HG03520 (cell line): ENCODE data around the gene ST7.
A peak's percentile ranks its signal among the peaks of the same experiment; 100 is the strongest.

Experiments
- ATAC-seq: cut with Tn5 transposase; IDR thresholded peaks from one replicate; pipeline ENCODE4 v1.9.1; 2021; ENCODE audit warnings: mild to moderate bottlenecking, moderate library complexity; ENCODE audit not compliant: unreplicated experiment

ST7 gene

DNA sequence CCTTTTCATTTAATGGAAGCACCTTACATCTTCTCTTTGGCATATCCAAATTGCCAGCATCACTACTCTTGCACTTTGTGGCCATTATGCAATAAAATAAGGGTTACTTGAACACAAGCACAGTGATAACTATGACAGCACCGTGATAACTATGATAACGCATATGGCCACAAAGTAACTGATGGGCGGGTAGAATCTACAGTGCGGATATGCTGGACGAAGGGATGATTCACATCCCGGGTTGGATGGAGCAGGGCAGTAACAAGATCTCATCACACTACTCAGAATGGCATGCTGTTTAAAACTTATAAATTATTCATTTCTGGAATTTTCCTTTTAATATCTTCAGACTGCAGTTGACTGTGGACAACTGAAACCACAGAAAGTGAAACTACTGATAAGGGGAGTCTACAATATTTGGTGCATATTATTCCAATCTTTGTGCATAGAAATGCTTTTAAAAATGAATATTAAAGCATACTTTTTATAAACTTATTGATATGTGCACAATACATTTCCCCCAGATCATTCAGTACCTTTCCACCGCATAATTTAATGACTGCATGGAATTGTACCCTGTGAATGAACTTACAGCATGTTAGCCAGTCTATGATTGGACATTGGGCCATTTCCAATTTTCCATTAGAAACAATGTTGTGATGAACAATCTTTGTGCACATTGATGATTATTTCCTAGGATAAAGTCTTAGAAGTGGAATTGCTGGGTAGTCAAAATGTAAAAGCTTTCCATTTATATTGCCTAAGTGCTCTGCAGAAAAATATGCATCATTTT lies 233.1 kb downstream of the ST7 start:
- ATAC-seq, result no peak

- no peak for ATAC-seq
Measured at GRCh38 chr7:117188376-117188775, 235.1 kb downstream of the ST7 start.

GRCh38 chr7:117188949-117189592 lies 235.8 kb downstream of the ST7 start:
- no peak for ATAC-seq

DNA sequence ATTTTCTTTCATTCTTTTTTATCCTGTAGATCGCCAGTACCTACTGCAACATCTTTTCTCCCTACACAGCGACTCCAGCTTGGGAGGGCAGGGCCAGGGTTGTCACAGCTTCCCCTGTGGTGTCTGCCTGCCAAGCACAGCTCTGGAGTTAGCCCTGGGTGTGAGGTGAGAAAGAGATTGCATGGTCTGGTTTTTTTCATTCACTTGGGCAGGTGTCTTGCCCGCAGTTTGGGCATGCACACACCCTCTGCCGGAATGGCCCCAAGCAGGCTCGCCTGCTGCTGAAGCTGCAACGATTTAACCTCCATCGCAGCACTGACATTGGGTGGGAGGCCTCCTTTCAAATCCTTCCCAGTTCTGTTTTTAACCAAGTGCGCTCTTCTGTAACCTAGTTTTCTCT lies 236.8 kb downstream of the ST7 start:
- no peak for ATAC-seq

DNA sequence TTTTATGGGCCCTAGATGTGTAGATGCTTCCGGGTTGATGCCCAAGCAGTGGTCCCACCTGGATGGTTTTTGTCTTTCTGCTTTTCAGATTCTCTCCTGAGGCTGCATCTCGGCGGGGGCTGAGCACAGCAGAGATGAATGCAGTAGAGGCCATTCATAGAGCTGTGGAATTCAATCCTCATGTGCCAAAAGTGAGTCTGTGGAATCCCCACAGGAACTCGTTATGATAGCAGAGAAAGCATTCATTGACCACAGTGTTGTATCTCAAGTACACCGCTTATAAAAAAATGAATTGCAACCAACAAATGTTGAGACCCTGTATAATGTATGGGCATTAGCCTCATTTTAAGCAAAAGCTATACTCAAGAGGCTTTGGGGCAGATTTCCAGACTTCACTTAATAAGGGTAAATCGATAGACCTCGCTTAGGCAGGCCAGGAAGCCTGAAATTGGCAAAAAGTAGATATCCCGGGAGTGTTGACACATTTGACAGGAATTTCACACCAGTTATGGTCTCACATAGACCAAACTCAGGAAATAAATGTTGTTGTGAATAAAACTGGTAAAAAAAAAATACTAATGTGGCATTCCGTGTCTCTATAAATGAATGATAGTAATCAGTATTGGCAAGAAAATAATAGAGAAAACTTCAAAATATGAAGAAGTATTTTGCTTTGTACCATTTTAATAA lies 237.6 kb downstream of the ST7 start:
- no peak for ATAC-seq

DNA sequence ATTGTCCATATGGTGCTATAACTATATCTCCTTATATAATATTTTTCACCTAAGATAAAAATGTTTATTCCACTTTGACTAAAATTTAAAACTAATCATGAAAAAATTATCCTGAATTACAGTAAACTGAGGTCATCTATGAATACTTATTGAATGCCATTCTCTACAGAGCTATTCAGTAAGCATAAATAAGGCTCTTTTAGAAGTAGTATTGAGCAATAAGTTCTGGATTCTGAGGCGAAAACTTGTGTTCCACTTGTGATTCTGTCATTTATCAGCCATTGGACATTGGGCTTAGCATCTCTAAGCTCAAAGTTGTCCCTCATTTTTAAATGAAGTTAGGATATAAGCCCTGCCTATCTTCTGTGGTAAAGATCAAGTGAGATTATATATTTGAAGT lies 238.8 kb downstream of the ST7 start:
- no peak for ATAC-seq

DNA sequence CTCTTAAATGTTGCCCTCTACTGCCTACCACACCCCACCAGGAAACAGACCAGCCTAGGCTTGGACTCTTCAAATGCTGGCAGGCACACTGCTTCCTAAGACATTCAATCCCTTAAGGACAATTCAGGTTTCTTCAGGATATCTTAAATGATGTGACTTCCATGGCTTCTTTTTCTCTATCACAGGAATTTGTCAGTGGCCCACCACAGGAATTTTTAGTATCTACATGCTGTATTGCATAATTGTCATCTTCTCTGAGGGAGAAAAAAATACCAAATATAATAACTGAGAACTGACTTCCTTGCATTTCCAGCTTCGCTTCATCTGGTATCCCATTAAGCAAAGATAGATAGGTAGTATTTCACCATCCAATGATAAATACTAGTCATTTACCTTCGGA lies 240.3 kb downstream of the ST7 start:
- ATAC-seq, result no peak

DNA sequence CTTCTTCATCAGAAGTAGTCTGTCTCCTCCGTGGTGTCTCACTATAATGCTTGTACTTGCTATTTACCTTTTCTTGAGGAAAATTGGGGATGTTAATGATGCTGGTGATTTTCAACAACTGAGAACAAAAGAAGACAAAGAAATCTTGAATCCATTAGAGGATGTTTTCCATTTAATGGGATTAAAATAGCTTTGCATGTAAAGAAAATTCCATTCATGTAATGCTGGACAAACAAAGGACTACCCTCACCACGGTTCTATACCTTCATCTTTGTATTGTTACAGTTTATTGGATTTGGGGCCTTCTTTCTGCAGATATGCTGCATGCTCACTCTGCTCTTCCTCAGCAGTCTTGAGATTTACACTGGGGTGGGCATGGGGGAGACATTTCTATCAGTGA lies 241.1 kb downstream of the ST7 start:
- ATAC-seq, result no peak

GRCh38 chr7:117195361-117196029 lies 242.2 kb downstream of the ST7 start:
- no peak for ATAC-seq

DNA sequence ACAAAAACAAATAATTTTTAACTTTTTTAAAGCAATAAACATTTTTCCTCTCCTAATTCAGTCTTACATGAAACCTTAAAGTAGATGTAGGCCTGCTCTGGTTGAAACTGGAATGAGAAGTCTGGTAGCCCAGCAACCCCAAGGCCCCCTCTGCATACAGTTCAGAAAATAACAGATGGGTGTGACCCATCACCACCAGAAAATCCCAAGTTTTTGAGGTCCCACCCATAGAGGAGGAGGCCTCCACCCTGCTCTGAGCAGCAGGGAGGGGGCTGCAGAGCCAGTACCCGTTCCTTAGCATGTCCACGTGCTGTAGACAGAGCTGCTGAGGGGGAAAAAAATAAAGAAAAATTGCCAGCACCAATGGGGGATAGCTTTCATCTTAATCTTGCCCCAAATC lies 246.8 kb downstream of the ST7 start:
- ATAC-seq, result no peak

DNA sequence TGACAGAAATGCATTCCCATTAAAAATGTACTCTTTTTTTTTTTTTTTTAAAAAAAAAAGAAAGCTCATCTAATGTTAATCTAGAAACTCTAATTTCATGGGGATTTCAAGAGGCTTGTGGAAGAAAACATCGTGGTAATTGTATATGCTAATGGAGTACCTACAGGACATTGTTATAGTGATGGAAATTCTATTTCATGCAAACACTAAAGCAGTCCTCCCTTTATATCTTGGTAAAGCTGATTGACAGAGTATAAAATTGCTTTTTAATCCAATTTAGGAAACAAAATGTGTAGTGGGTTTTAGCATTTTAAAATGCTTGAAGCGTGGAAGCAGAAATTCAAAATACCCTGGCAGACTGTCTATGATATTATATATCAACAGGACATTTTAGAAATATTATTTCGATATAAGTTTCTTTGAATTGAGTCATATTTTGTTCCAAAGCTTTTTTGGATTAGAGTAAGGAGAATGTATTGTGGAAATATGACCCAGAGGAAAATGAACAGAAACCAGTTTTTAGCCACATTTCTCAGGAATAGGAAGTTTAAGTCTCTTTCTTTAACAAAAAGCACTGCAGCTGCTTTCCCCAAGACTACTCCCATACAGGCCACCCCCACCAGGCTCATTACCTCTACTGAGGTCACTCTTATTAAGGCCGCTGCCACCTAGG lies 247.6 kb downstream of the ST7 start:
- no peak for ATAC-seq

GRCh38 chr7:117202511-117202910 lies 249.2 kb downstream of the ST7 start:
- ATAC-seq, result no peak

GRCh38 chr7:117203205-117203604 lies 249.9 kb downstream of the ST7 start:
- ATAC-seq, result no peak

- ATAC-seq, result no peak
Measured at GRCh38 chr7:117205873-117206272, 252.6 kb downstream of the ST7 start.

DNA sequence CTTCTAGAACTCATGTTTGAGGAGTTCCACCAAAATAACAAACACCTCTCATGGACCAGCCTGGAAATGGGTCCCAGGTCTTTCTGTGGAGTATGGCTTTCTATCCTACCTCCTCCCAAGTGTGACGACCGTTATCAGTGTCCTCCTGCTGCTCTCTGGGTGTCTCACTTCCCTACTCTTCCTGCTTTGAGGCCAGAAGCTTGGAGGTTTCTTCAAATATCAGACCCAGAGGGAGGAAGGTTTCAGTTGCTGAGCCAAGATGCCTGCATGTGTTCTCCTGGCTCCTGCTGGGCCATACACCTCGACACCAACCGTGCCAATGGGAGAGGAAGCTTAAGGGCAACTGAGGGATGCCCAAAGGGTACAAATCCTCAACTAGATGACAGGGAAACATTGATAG lies 255.0 kb downstream of the ST7 start:
- no peak for ATAC-seq

DNA sequence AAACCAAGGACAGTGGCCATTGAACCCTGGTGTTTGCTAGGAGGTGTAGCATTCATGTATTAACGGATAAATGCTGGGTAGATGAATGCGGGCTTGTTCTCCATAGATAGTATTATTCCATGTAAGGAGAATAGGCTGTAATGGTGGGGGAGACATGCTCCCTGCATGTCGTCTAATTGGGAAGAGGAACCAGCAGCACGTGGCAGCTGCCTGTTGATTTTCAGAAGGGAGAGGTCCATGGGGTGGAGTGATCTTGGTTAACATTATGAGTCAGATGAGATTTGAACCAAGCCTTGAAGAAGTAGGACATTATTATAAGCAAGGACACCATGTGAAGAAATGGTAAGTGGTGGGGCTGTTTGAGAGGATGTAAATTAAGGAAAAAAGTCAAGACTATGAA lies 257.1 kb downstream of the ST7 start:
- no peak for ATAC-seq

GRCh38 chr7:117210908-117211307 lies 257.6 kb downstream of the ST7 start:
- no peak for ATAC-seq

- no peak for ATAC-seq
Measured at GRCh38 chr7:117211614-117212013, 258.3 kb downstream of the ST7 start.

GRCh38 chr7:117212969-117213877 lies 259.9 kb downstream of the ST7 start:
- ATAC-seq, result peak; percentile 78

DNA sequence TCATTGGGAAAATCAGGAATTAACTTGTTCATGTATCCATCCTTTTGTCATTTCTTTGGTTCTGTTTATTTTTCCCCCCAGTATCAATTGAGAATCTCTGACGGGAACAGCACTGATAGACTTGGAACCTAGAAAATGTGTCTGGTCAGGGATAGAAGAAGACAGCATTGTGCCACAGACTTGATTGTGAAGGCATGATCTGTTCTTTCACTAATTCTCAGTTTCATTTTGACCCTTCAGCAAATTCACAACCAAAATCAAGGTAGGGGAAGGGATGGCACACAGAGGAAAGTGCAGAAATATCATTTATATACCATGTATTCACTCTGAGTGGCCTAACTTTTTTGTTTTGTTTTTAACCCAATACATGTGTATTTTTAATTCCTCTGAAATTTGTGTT lies 262.7 kb downstream of the ST7 start:
- no peak for ATAC-seq
